Skeletal muscle tissue (tissue), 4 donors: Measurements from ENCODE around the gene LAIR2. TPM values are rescaled to one million over a fixed set of nuclear protein-coding genes. Genes with fewer than 3 reads are reported as not detected.

ENCODE experiments used
- H3K27ac ChIP-seq: one replicate; pipeline ENCODE4 v1.7.0; 2013; ENCODE audit warnings: mild to moderate bottlenecking, low read depth, low read length, inconsistent platforms
- H3K27me3 ChIP-seq, 3 donors: one replicate each; pipeline ENCODE4 v1.7.0; 2013; ENCODE audit warnings: low read length in 3 of 3; ENCODE audit not compliant: control insufficient read depth in 3 of 3, insufficient read depth in 3 of 3
- H3K36me3 ChIP-seq, 3 donors: one replicate each; pipeline ENCODE4 v1.7.0; 2013; ENCODE audit warnings: low read length in 3 of 3; ENCODE audit not compliant: control insufficient read depth in 3 of 3, insufficient read depth in 3 of 3
- H3K4me1 ChIP-seq, 3 donors: one replicate each; pipeline ENCODE4 v1.7.0; 2013; ENCODE audit warnings: low read length in 3 of 3, mild to moderate bottlenecking in 3 of 3; ENCODE audit not compliant: control insufficient read depth in 3 of 3, insufficient read depth in 3 of 3
- H3K4me3 ChIP-seq, 3 donors: one replicate each; pipeline ENCODE4 v1.7.0; 2013; ENCODE audit warnings: low read length in 3 of 3
- H3K9ac ChIP-seq, 3 donors: one replicate each; pipeline ENCODE4 v1.7.0; 2013; ENCODE audit warnings: low read length in 3 of 3, mild to moderate bottlenecking in 3 of 3, moderate library complexity in 2 of 3, low read depth in 1 of 3
- H3K9me3 ChIP-seq, 3 donors: one replicate each; pipeline ENCODE4 v1.7.0; 2013; ENCODE audit warnings: low read length in 3 of 3; ENCODE audit not compliant: control insufficient read depth in 3 of 3
- total RNA-seq: library from RNA; depleted of rRNA; stranded (reverse); fragments of >200 nt; gene quantifications from one replicate; pipeline ENCODE4 v1.2.3, GENCODE V29; 2014
- donor health status: Osteomylitis.

Gene LAIR2
- total RNA-seq, 1 donor from 2014 or later = not detected

- peaks cover 0 to 17% (median 5%) of the 10 kb centered on the region in 3 donors for H3K27me3 ChIP-seq
- H3K4me1 ChIP-seq = no peaks in the 10 kb centered on the region
- no peak overlapping the region for H3K27ac ChIP-seq
- no peaks in the 10 kb centered on the region for H3K36me3 ChIP-seq
- no peak overlapping the region for H3K9ac ChIP-seq
- no peak overlapping the region for H3K4me3 ChIP-seq
- no peaks in the 10 kb centered on the region for H3K9me3 ChIP-seq
Measured at GRCh38 chr19:54530866-54531265, 28.2 kb downstream of the LAIR2 start.

GRCh38 chr19:54532528-54532927 lies 29.9 kb downstream of the LAIR2 start:
- Histone ChIP-seq H3K9ac (no peak overlapping the region), H3K4me1 (no peaks in the 10 kb centered on the region), H3K4me3 (no peak overlapping the region), H3K27me3 (peaks cover 0 to 17% (median 5%) of the 10 kb centered on the region in 3 donors), H3K36me3 (no peaks in the 10 kb centered on the region), H3K9me3 (no peaks in the 10 kb centered on the region), H3K27ac (no peak overlapping the region)

- H3K27me3 ChIP-seq = peaks cover 0 to 17% (median 5%) of the 10 kb centered on the region in 3 donors
- H3K4me1 ChIP-seq = no peaks in the 10 kb centered on the region
- H3K27ac ChIP-seq = no peak overlapping the region
- no peak overlapping the region for H3K9ac ChIP-seq
- no peaks in the 10 kb centered on the region for H3K36me3 ChIP-seq
- H3K9me3 ChIP-seq = no peaks in the 10 kb centered on the region
- no peak overlapping the region for H3K4me3 ChIP-seq
Measured at GRCh38 chr19:54533476-54533875, 30.8 kb downstream of the LAIR2 start.

- H3K4me3 ChIP-seq = no peak overlapping the region
- no peak overlapping the region for H3K9ac ChIP-seq
- H3K4me1 ChIP-seq = no peaks in the 10 kb centered on the region
- H3K27ac ChIP-seq = no peak overlapping the region
- H3K9me3 ChIP-seq = no peaks in the 10 kb centered on the region
- peaks cover 0 to 17% (median 5%) of the 10 kb centered on the region in 3 donors for H3K27me3 ChIP-seq
- H3K36me3 ChIP-seq = no peaks in the 10 kb centered on the region
Measured at GRCh38 chr19:54534156-54534555, 31.5 kb downstream of the LAIR2 start.

GRCh38 chr19:54535601-54536000 lies 33.0 kb downstream of the LAIR2 start:
- no peak overlapping the region for H3K4me3 ChIP-seq
- H3K27ac ChIP-seq = no peak overlapping the region
- H3K27me3 ChIP-seq = peaks cover 0 to 17% (median 5%) of the 10 kb centered on the region in 3 donors
- H3K36me3 ChIP-seq = no peaks in the 10 kb centered on the region
- no peak overlapping the region for H3K9ac ChIP-seq
- H3K9me3 ChIP-seq = peaks cover 0 to 2% (median 0%) of the 10 kb centered on the region in 3 donors
- no peaks in the 10 kb centered on the region for H3K4me1 ChIP-seq

GRCh38 chr19:54536956-54537355 lies 34.3 kb downstream of the LAIR2 start:
- H3K27me3 ChIP-seq = peaks cover 0 to 17% (median 5%) of the 10 kb centered on the region in 3 donors

GRCh38 chr19:54541712-54542111 lies 39.1 kb downstream of the LAIR2 start:
- Histone ChIP-seq H3K4me1 (no peaks in the 10 kb centered on the region), H3K4me3 (no peak overlapping the region), H3K9ac (no peak overlapping the region), H3K36me3 (no peaks in the 10 kb centered on the region), H3K9me3 (peaks cover 0 to 4% (median 0%) of the 10 kb centered on the region in 3 donors), H3K27ac (no peak overlapping the region), H3K27me3 (no peaks in the 10 kb centered on the region)

More at GRCh38 chr19:54536956-54537355, 34.3 kb downstream of the LAIR2 start:
- H3K36me3 ChIP-seq = no peaks in the 10 kb centered on the region
- no peak overlapping the region for H3K27ac ChIP-seq
- peaks cover 0 to 4% (median 0%) of the 10 kb centered on the region in 3 donors for H3K9me3 ChIP-seq
- no peak overlapping the region for H3K4me3 ChIP-seq
- no peak overlapping the region for H3K9ac ChIP-seq
- no peaks in the 10 kb centered on the region for H3K4me1 ChIP-seq

- no peak overlapping the region for H3K27ac ChIP-seq
- H3K9ac ChIP-seq = no peak overlapping the region
- no peak overlapping the region for H3K4me3 ChIP-seq
- no peaks in the 10 kb centered on the region for H3K4me1 ChIP-seq
- H3K9me3 ChIP-seq = peaks cover 0 to 4% (median 0%) of the 10 kb centered on the region in 3 donors
- no peaks in the 10 kb centered on the region for H3K36me3 ChIP-seq
- peaks cover 0 to 5% (median 0%) of the 10 kb centered on the region in 3 donors for H3K27me3 ChIP-seq
Measured at GRCh38 chr19:54548806-54549205, 46.2 kb downstream of the LAIR2 start.

GRCh38 chr19:54549224-54549623 lies 46.6 kb downstream of the LAIR2 start:
- Histone ChIP-seq H3K9ac (no peak overlapping the region), H3K4me3 (no peak overlapping the region), H3K36me3 (no peaks in the 10 kb centered on the region), H3K9me3 (peaks cover 0 to 4% (median 0%) of the 10 kb centered on the region in 3 donors), H3K4me1 (no peaks in the 10 kb centered on the region), H3K27me3 (peaks cover 0 to 5% (median 0%) of the 10 kb centered on the region in 3 donors), H3K27ac (no peak overlapping the region)

GRCh38 chr19:54551293-54551692 lies 48.7 kb downstream of the LAIR2 start:
- H3K4me1 ChIP-seq = no peaks in the 10 kb centered on the region
- H3K9me3 ChIP-seq = peaks cover 0 to 4% (median 0%) of the 10 kb centered on the region in 3 donors
- H3K27ac ChIP-seq = no peak overlapping the region
- H3K36me3 ChIP-seq = no peaks in the 10 kb centered on the region
- H3K4me3 ChIP-seq = no peak overlapping the region
- no peak overlapping the region for H3K9ac ChIP-seq
- peaks cover 0 to 5% (median 0%) of the 10 kb centered on the region in 3 donors for H3K27me3 ChIP-seq
